Limb (tissue), 2 donors: ENCODE results near the gene SLC30A7.
"Not testable (repeated sequence)": the region's sequence is repeated elsewhere in the genome, so short reads cannot be mapped to it uniquely, and the experiment has no call there.

ENCODE experiments used
- DNase-seq, 2 donors: peaks; one replicate each; pipeline ENCODE4 v3.0.0-alpha.2; 2016; ENCODE audit errors: extremely low spot score in 2 of 2

Gene SLC30A7, protein sequence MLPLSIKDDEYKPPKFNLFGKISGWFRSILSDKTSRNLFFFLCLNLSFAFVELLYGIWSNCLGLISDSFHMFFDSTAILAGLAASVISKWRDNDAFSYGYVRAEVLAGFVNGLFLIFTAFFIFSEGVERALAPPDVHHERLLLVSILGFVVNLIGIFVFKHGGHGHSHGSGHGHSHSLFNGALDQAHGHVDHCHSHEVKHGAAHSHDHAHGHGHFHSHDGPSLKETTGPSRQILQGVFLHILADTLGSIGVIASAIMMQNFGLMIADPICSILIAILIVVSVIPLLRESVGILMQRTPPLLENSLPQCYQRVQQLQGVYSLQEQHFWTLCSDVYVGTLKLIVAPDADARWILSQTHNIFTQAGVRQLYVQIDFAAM

DNA sequence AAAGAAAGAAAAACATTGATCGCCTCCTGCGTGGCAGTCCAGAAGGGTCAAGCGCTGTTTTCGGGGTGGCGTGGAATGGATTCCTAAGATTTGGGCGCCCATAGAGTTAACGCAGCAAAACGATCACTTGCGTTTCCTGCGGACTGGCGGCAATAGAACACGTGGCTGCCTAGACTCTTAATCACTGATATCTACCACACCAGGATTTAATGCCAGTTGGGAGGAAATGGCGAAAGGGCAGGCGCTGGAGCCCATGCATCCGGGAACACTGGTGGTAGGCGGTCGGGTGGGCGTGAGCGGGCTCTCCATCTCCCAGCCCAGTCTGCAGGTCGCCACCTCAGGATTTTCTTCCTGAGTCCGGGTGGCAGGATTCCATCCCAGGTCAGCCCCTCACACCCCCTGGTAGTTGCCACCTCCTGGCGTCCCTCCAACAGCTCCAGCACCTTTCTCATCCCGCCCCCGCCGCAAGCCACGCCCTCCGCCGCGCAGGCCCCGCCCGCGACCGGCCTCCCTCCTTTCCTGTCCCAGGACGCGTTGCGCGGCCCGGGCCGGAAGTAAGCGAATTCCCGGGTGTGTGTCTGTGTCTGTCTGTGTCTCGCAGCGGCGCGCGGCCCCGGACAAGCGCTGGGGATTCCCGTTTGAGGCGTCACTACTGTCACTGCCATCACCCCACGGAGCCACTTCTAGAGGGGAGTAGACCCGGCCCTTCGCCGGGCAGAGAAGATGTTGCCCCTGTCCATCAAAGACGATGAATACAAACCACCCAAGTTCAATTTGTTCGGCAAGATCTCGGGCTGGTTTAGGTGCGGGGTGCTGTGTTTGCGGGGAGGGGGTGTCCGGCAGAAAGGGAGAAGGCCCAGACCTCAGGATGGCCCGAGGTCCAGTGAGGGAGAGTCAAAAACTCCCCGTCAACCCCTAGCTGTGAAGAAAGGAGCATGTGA, at the start of gene SLC30A7:
Gene SLC30A7 (plus strand): TSS at position 551 of the 941 bp plus-strand sequence. CDS start 173 bp downstream, at position 724.
- DNase-seq = peak; percentile 88 to 96

DNA sequence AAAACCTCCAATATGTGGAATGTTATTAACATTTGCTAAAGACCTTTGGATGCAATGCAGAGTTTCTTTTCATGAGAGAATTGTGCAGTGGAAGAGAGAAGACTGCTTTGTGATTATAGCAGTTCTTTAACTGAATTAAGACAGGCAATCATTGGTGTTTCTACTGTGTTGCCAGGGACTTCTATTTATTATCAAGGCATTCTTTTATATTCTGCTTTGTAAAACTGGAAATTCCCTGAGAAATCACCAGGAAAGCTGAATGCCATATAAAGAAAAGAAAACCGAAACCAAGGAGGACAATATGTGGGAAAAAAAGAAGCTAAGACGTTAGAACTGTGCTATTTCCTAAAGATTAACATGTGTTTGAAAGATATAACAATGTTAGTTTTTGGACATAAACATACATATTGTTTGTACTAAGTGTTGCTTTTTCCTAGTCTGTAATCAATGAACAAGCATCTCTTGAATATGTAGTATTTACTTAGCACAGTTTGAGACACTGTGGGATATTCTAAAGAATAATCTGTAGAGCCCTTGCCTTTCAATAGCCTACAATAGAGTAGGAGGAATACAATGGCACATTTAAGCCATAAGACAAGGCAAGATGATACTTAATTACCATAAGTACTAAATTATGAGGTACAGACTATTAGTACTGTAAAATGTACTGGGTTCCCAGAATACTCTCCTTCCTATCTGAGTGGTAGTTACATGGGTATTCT, 48.4 kb upstream of the SLC30A7 start:
- no peak for DNase-seq

DNA sequence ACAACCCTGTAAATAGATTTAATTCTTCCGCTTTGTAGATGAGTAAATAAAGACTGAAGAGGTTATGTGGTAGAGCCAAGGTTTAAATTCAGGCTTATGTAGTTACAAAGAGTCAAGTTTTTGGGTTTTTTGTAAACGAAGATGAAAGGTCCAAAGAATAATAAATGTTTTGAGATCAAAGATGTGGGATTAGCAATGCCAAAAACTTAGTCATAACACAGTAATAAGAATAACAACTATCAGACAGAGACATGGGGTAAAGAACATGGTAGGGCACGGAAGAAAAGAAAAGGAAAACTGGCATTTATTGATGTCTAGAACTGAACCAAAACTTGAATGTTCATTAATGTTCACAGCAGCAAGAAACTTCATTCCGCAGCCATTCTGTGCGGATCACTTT, 44.2 kb upstream of the SLC30A7 start:
- no peak for DNase-seq

DNA sequence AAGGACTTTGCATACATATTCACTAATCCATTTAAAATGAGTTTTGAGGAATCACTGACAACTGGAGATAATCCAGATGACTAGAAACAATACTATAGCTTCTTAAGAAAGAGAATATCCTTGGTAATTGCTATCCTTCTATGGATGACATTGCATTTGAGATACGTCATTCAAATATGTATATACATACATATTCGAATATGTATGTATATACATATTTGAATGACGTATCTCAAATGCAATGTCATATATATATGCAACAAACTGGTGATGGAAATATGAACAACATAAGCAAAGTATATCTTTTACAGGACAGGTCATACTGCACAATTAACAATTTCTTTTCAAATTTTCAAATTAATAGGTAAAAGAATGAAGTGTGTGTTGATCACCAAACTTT, 42.9 kb upstream of the SLC30A7 start:
- no peak for DNase-seq

DNA sequence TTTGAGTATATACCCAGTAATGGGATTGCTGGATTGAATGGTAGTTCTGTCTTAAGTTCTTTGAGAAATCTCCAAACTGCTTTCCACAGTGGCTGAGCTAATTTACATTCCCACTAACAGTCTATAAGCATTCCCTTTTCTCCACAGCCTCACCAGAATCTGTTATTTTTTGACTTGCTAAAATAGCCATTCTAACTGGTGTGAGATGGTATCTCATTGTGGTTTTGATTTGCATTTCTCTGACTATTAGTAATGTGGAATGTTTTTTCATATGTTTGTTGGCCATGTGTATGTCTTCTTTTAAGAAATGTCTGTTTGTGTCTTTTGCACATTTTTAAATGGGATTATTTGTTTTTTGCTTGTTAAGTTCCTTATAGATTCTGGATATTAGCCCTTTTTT, 40.8 kb upstream of the SLC30A7 start:
- DNase-seq = not testable (repeated sequence)

DNA sequence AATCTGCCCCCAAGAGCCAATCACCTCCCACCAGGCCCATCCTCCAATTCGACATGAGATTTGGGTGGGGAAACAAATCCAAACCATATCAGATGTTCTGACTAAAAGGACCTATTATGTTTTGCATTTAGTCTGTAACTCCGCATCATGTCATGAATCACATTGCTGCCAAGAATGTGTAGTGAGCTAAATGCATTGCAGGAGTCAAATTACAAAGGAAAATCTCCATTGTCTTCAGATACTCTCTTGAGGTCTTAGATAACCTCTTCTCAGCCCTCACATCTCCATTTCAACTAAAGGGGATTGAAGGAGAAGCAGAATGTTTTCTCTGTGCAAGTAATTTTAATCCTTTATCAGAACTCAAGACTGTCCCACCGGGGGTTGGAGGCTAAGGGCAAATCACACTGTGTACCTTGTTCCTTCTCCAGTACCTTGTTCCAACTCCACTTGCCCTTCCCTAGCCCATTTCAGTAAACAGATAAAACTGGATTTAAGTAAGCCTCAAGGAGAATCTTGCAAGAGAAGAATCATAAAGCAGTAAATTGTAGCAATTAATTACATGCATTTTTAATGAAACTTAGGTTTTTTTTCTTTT, 35.4 kb upstream of the SLC30A7 start:
- DNase-seq = no peak

DNA sequence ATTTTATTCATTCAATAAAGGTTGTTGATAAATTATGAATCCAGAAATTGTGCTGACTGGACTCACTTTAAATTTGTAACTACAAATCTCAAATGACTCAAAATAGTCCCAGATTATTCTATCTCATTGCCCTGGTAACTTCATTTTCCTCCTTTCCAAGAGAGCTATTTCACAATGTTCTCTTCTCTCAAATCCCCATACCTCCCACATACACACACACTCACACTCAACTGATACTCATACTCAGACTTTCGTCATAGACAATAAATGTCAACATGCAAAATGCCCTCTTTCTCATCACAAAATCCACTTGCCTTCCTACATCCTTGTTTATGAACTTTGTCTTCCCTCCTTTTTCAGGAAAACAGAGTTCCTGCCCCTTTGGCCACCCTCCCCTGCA, 34.5 kb upstream of the SLC30A7 start:
- no peak for DNase-seq

DNA sequence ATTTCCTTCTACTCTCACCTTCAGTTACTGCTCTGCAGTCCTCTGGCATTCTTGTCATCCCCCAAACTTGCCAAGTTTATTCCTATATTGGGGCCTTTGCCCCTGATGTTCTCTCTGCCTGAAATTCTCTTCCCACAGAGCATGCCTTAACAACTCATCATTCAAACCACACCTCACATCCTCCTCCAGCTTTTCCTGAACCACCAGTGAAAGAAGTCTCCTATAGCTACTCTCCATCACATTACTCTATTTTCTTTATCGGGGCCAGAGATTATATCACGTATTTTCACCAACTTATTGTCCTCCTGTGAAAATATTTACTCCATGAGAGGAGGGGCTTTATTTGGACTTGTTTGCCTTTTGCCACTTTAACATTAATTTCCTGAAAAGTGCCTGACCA, 33.3 kb upstream of the SLC30A7 start:
- no peak for DNase-seq

DNA sequence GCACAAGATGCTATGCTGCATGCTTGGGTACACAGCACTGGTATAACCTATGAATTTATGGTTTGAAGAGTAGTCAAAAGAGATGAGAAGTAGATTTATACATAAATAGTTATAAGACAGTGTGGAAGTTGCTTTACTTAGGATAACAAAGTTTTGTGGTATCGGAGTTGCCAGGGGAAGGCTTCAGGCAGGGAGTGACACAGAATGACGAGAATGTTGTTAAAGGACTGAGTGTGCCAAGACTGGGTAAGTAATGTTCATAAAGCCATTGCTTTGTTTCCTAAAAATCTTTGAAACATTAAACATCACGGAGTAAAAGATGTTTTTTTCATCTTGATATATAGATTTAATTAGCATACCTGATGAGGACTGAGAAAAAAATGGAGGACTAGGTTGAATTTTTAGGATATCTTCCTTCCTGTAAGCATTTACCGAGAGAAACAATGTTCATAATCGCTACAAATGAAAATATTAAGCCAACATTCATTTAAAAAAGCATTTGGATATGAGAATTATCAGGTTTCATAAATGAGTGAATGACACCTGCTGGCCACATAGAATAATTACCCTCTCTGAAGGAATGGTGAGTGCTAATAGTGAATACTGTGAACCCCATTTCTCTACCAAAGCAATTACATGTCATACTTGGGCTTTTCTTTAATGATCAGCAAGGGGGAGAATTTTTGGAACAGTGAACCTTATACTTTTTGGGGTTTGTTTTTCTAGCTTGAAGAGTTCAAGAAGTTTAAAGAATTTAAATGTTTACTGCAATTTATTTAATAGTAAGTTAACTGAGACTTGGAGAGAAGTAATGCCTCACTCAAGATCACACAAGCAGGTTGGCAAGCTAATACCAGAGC, 29.6 kb upstream of the SLC30A7 start:
- DNase-seq = peak in 1 of 2 donors; percentile 64

DNA sequence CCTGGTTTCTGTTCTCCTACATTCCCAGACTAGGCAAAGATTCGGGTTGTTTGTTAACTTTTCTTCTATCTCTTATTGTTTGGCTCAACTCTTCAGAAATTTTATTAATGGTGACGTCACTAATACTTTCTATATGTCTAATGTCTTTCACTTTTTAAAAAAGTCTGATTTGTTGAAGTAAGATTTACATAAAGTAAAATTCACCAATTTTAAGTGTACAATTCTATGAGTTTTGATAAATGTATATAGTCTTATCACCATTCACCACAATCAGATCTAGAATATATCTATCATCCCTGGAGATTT, 29.0 kb upstream of the SLC30A7 start:
- DNase-seq = no peak

DNA sequence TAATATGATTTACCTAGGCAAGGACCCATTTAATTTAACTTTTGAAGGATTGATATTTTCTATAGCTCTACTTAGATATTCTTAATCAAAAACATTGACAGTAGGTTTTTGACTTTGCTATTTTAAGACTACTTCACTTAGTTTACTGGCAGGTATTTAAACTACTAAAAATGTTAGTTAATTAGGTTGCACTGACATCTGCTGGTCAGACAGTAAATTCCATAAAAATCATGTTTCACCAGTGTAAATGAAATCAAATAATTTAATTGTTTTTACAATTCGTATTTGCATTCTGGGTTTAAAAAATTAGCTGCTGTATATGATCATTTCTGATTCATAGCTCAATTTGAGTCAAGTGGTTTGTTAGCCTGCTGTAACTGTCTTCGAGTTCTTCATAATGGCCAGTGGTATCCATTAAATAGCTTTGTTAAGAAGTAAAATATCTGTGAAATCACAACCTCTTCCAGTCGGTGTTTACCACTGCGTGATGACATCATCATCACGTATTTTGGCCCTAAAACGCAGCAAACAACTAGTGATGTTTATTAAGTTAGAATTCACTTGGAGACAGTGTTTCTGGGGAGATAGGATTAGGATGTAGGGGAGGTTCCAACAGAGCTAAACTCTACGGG, 27.4 kb upstream of the SLC30A7 start:
- DNase-seq = peak in 1 of 2 donors; percentile 74

DNA sequence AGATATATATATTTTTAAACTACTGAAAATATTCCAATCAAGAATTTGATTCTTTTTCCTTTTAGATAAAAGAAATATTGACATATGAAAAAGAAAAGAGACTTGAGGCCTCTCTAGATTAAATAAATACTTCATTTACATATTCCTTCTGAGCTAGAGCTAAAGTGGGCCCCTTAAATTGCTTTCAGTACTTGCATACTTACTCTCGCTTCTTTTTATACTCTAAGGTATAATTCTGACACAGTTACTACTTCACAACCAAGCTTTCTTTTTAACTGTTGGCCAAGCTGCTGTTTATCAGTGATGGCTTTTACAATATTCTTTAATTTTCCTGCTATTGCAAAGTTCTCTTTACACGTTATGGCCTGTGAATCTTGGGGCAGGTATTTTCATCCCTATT, 25.9 kb upstream of the SLC30A7 start:
- DNase-seq = no peak

DNA sequence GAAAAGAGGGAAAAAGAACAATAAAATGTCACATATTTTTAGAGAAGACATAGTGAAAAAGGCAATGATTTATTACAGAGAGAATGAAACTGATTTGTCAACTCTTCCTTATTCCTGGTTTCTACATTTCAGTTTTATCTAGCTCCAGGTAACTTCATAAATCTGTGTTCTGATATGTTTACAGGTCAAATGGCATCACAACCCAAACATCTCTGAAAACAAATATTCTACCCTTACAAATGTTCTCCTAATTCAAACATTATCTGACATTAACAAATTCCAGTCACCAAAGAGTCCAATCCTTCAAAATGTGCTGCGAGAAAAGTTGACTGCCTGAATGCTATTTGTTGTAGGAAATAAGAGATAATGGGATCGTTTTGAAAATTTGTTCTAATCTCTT, 21.5 kb upstream of the SLC30A7 start:
- DNase-seq = no peak

DNA sequence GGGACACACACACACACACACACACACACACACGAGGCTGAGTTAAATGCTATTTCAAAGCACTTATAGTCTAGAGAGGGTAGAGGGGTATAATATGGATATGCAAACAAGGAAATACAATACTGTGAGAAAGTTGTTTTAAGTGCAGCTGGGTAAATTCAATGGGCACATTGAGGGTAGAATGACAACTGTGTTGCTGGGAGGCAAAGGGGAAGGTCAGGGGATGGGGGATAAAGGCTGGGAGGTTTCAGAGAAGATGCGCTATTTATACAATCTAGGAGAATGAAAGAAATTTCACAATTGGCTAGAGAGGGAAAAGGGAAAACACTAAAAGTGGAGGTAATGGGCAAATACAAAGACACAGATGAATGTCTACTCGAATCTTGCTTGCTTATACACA, 20.7 kb upstream of the SLC30A7 start:
- no peak for DNase-seq

DNA sequence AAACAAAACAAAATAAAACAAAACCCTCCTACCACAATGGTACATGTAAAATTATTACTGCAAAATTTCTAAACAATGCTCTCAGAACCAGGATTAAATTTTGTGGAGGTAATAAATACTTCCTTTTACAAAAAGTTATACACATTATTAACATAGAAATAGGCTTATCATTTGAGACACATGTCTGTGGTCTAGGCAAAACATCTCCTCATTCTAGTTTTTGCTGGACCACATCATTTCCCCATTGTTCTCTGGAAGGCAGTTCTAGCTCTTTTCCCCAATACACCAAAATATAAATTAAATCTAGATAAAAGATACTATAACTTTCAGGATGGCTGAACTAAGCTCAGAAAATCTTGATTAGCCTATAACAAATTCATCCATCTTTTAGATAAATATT, 19.6 kb upstream of the SLC30A7 start:
- DNase-seq = no peak

DNA sequence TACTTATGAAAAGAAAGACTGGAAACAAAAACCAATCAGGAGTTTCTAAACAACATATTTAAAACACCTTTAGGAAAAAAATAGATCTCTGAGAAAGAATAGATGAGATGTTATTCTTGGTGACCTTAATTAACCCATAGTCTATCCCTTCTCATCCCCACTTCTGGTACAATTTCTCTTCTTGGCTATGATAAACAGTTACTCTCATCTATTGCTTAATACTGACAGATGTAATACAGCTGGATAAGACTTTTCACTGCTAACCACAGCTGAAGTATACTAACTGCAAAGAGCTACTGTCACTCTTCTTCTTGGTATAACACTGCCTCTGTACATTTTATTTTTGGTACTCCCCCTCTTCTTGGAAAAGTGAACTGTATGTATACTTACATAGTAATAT, 16.5 kb upstream of the SLC30A7 start:
- DNase-seq = no peak

DNA sequence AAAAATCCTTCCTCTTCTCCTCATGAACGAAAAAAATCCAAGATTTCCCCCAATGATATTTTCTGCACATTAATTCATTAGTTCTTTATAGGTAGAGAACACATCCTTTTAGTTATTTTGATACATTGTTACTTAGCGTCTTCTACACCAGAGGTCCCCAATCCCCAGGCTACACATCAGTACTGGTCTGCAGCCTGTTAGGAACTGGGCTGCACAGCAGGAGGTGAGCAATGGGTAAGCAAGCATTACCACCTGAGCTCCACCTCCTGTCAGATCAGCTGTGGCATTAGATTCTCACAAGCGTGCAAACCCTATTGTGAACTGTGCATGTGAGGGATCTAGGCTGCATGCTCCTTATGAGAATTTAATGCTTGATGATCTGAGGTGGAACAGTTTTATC, 14.2 kb upstream of the SLC30A7 start:
- no peak for DNase-seq

DNA sequence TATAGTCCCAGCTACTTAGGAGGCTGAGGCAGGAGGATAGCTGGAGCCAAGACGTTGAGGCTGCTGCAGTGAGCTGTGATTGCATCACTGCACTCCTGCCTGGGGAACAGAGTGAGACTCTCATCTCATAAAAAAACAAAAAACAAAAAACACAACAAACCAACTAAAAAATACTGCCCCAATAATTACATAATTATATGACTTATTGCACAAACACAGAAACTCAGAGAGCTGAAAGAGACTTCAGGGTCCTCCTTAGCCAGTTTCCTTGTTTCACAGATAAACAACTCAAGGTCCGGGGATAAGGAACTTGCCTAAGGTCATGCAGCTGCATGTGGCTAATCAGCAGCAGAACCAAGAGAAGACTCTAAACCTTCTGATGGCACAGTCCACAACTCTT, 13.2 kb upstream of the SLC30A7 start:
- no peak for DNase-seq

DNA sequence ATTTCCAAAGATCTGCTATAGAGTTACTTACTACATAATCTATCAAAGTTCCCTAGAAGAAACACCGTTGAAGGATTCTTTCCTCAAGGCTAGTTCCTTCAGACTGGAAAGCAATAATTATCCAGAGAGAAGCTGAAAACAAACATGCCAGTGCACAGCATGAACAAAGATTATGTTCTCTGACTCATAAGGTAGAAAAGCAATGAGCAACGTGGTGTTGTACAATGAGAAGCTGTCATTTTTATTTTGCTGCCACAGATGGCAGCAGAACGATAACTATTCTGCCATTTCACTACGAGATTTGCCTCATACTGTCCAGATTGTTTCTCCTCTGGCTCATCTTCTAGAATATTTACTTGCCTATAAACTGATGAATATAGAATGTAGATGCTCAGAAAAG, 11.9 kb upstream of the SLC30A7 start:
- DNase-seq = no peak

DNA sequence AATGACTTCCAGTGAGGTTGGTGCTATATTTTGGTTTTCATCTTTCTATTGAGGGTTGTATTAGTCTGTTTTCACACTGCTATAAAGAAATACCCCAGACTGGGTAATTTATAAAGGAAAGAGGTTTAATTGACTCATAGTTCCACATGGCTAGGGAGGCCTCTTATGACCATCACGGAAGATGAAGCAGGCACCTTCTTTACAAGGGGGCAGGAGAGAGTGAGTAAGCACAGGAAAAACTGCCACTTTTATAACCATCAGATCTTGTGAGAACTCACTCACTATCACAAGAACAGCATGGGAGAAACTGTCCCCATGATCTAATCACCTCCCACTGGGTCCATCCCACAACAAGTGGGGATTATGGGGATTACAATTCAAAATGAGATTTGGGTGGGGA, 6.9 kb upstream of the SLC30A7 start:
- DNase-seq = not testable (repeated sequence)
